ENCODE measurements around the gene PHF21B. TPM values are rescaled to one million over a fixed set of nuclear protein-coding genes. Genes with fewer than 3 reads are reported as not detected.
"Not testable (repeated sequence)": the region's sequence is repeated elsewhere in the genome, so short reads cannot be mapped to it uniquely, and the experiment has no call there.

PHF21B gene
- total and polyA plus RNA-seq, 2 donors (not counting 1 experiment from before 2014, with no cell fraction given), result 0.17 TPM; not detected in 1

- Histone ChIP-seq H3K9me3 (ENCODE audit: control insufficient read depth, insufficient read depth, low read depth, low read length) (no peaks in the 10 kb centered on the region), H2AFZ (ENCODE audit: low read length) (no peak overlapping the region), H3K9ac (ENCODE audit: insufficient read depth, low read length) (no peak overlapping the region), H3K27ac (ENCODE audit: insufficient read depth, low read length) (no peak overlapping the region), H3K27me3 (ENCODE audit: control insufficient read depth, insufficient read depth, low read length) (peaks cover 3% of the 10 kb centered on the region), H3K4me1 (ENCODE audit: control insufficient read depth, extremely low read depth, insufficient read depth, low read length) (no peaks in the 10 kb centered on the region), H4K20me1 (ENCODE audit: control insufficient read depth, extremely low read depth, insufficient read depth, low read length) (no peaks in the 10 kb centered on the region), H3K36me3 (ENCODE audit: control insufficient read depth, insufficient read depth, low read length) (no peaks in the 10 kb centered on the region), H3K4me3 (replicated peaks in 1 of 4; ENCODE audit: control extremely low read depth in 1 of 4, insufficient read depth in 1 of 4, low read depth in 3 of 4, low read length in 4 of 4) (no peak overlapping the region), H3K4me2 (ENCODE audit: extremely low read depth, insufficient read depth, low read length) (no peak overlapping the region), H3K79me2 (ENCODE audit: control insufficient read depth, insufficient read depth, low read length) (no peaks in the 10 kb centered on the region)
- DNase-seq (ENCODE audit: low read depth in 2 of 2), result no peak
- no peak for TF ChIP-seq EZH2 (IDR thresholded peaks at IDR 0.05; ENCODE audit: low read length, missing control alignments)
- TF ChIP-seq, protein P1, sequence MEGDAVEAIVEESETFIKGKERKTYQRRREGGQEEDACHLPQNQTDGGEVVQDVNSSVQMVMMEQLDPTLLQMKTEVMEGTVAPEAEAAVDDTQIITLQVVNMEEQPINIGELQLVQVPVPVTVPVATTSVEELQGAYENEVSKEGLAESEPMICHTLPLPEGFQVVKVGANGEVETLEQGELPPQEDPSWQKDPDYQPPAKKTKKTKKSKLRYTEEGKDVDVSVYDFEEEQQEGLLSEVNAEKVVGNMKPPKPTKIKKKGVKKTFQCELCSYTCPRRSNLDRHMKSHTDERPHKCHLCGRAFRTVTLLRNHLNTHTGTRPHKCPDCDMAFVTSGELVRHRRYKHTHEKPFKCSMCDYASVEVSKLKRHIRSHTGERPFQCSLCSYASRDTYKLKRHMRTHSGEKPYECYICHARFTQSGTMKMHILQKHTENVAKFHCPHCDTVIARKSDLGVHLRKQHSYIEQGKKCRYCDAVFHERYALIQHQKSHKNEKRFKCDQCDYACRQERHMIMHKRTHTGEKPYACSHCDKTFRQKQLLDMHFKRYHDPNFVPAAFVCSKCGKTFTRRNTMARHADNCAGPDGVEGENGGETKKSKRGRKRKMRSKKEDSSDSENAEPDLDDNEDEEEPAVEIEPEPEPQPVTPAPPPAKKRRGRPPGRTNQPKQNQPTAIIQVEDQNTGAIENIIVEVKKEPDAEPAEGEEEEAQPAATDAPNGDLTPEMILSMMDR (conservative IDR thresholded peaks at IDR 0.05 in 1 of 2, IDR thresholded peaks at IDR 0.05 in 1 of 2; ENCODE audit: low read depth in 1 of 2, low read length in 2 of 2), result no peak
These were observed 43.3 kb upstream of the PHF21B start for GRCh38 chr22:45053094-45053493.

GRCh38 chr22:45052665-45053064 is 42.9 kb upstream of the PHF21B start:
- not testable (repeated sequence) for H3K36me3 ChIP-seq (ENCODE audit: control insufficient read depth, insufficient read depth, low read length); H4K20me1 ChIP-seq (ENCODE audit: control insufficient read depth, extremely low read depth, insufficient read depth, low read length); H3K4me3 ChIP-seq (replicated peaks in 1 of 4; ENCODE audit: control extremely low read depth in 1 of 4, insufficient read depth in 1 of 4, low read depth in 3 of 4, low read length in 4 of 4); H3K79me2 ChIP-seq (ENCODE audit: control insufficient read depth, insufficient read depth, low read length); H2AFZ ChIP-seq (ENCODE audit: low read length); H3K9ac ChIP-seq (ENCODE audit: insufficient read depth, low read length); H3K27ac ChIP-seq (ENCODE audit: insufficient read depth, low read length); DNase-seq (ENCODE audit: low read depth in 2 of 2); H3K4me2 ChIP-seq (ENCODE audit: extremely low read depth, insufficient read depth, low read length); H3K27me3 ChIP-seq (ENCODE audit: control insufficient read depth, insufficient read depth, low read length); H3K9me3 ChIP-seq (ENCODE audit: control insufficient read depth, insufficient read depth, low read depth, low read length); H3K4me1 ChIP-seq (ENCODE audit: control insufficient read depth, extremely low read depth, insufficient read depth, low read length)

- Histone ChIP-seq H3K9me3 (ENCODE audit: control insufficient read depth, insufficient read depth, low read depth, low read length) (no peaks in the 10 kb centered on the region), H3K9ac (ENCODE audit: insufficient read depth, low read length) (no peak overlapping the region), H4K20me1 (ENCODE audit: control insufficient read depth, extremely low read depth, insufficient read depth, low read length) (no peaks in the 10 kb centered on the region), H2AFZ (ENCODE audit: low read length) (no peak overlapping the region), H3K27ac (ENCODE audit: insufficient read depth, low read length) (no peak overlapping the region), H3K27me3 (ENCODE audit: control insufficient read depth, insufficient read depth, low read length) (peaks cover 3% of the 10 kb centered on the region), H3K4me2 (ENCODE audit: extremely low read depth, insufficient read depth, low read length) (no peak overlapping the region), H3K4me1 (ENCODE audit: control insufficient read depth, extremely low read depth, insufficient read depth, low read length) (no peaks in the 10 kb centered on the region), H3K36me3 (ENCODE audit: control insufficient read depth, insufficient read depth, low read length) (no peaks in the 10 kb centered on the region), H3K4me3 (replicated peaks in 1 of 4; ENCODE audit: control extremely low read depth in 1 of 4, insufficient read depth in 1 of 4, low read depth in 3 of 4, low read length in 4 of 4) (no peak overlapping the region), H3K79me2 (ENCODE audit: control insufficient read depth, insufficient read depth, low read length) (no peaks in the 10 kb centered on the region)
- no peak for DNase-seq (ENCODE audit: low read depth in 2 of 2)
- TF ChIP-seq, protein P1 (conservative IDR thresholded peaks at IDR 0.05 in 1 of 2, IDR thresholded peaks at IDR 0.05 in 1 of 2; ENCODE audit: low read depth in 1 of 2, low read length in 2 of 2), result no peak
- TF ChIP-seq EZH2 (IDR thresholded peaks at IDR 0.05; ENCODE audit: low read length, missing control alignments), result no peak
These were observed 42.1 kb upstream of the PHF21B start for GRCh38 chr22:45051946-45052345.
